Stomach (tissue), 9 donors: ENCODE results near the gene ABCC9. TPM values are rescaled to one million over a fixed set of nuclear protein-coding genes. Genes with fewer than 3 reads are reported as not detected.

Experiments used
- DNase-seq, 2 donors: peaks; one replicate each; pipeline versions ENCODE4 v3.0.0 to v3.0.0-alpha.2; 2013 to 2019
- H3K27ac ChIP-seq, 5 donors: fragments of 200-600 bp in 4 of 5; sonication (generic) in 4 of 5; one replicate each; pipeline ENCODE4 v1.5.1; 2013 to 2019; ENCODE audit warnings: mild to moderate bottlenecking in 1 of 5, moderate library complexity in 1 of 5
- H3K27me3 ChIP-seq, 3 donors: fragments of 200-600 bp; sonication (generic); one replicate each; pipeline ENCODE4 v1.5.1; 2017 to 2019; ENCODE audit warnings: mixed run types in 1 of 3
- H3K36me3 ChIP-seq, 4 donors: fragments of 200-600 bp; sonication (generic); 1 replicate in 3 of 4; 2 replicates in 1 of 4; pipeline ENCODE4 v1.5.1; 2016 to 2019
- H3K4me1 ChIP-seq, 4 donors: fragments of 200-600 bp; sonication (generic); one replicate each; pipeline ENCODE4 v1.5.1; 2016 to 2019
- H3K4me3 ChIP-seq, 4 donors: fragments of 200-600 bp; sonication (generic) in 3 of 4; one replicate each; pipeline ENCODE4 v1.5.1; 2016 to 2019; ENCODE audit warnings: mild to moderate bottlenecking in 1 of 4
- H3K9me3 ChIP-seq, 4 donors: fragments of 200-600 bp; sonication (generic); one replicate each; pipeline ENCODE4 v1.5.1; 2016 to 2019
- CTCF ChIP-seq, 7 experiments: fragments of 450-650 bp in 4 of 7; fragments of 200-600 bp in 3 of 7; sonication (generic) in 3 of 7; IDR thresholded peaks; one replicate each; pipeline ENCODE4 v1.5.1; 2016 to 2019; ENCODE audit warnings: antibody characterized with exemption in 7 of 7, control low read depth in 2 of 7, mild to moderate bottlenecking in 1 of 7
- EP300 ChIP-seq: sonication (generic); formaldehyde crosslinking; IDR thresholded peaks from one replicate; pipeline ENCODE4 v1.6.1; 2017; ENCODE audit warnings: antibody characterized with exemption
- POLR2A ChIP-seq, 4 donors: fragments of 450-650 bp; IDR thresholded peaks; one replicate each; pipeline ENCODE4 v1.6.1; 2016; ENCODE audit warnings: antibody characterized with exemption in 4 of 4, control low read depth in 2 of 4, mild to moderate bottlenecking in 1 of 4, moderate library complexity in 1 of 4
- POLR2AphosphoS5 ChIP-seq, 3 donors: sonication (generic); formaldehyde crosslinking; IDR thresholded peaks; one replicate each; pipeline ENCODE4 v1.6.1; 2016; ENCODE audit warnings: antibody characterized with exemption in 3 of 3
- WGBS, 5 donors: extraction: QIAGEN DNeasy Blood & Tissue Kit in 3 of 5; methylation state at CpG; one replicate each; pipeline versions ENCODE4 v1.1.5 to v1.1.7; 2013 to 2018; 5-methylcytosine and 5-hydroxymethylcytosine counted together
- intact Hi-C: fragments of 100-400 bp; cut with DNase I; formaldehyde crosslinking; loops from one replicate; pipeline ENCODE4 v1.15.1; 2023; ENCODE audit warnings: low total_unique reads
- polyA plus RNA-seq, 3 donors: library from polyadenylated mRNA; stranded (reverse); fragments of 200-250 nt; gene quantifications; one replicate each; pipeline ENCODE4 v1.2.3, GENCODE V29; 2013
- total RNA-seq, 5 donors: library from RNA; depleted of rRNA; stranded (reverse); fragments of >200 nt; gene quantifications; one replicate each; pipeline versions ENCODE4 v1.1.0 to v1.2.3, GENCODE V29; 2014 to 2016
- donor health status: healthy with polysubstance abuse.
- donor health status: Bipolar disorder and iron deficiency.
- donor health status: healthy.

ABCC9 gene
- total and polyA plus RNA-seq, 8 donors = 1.2 to 60.1 (median 10.4) TPM

- Histone ChIP-seq H3K27me3 (no peaks in the 10 kb centered on the region), H3K9me3 (no peaks in the 10 kb centered on the region), H3K27ac (peak overlapping the region in 4 of 5 donors; percentile 9 to 81 (median 44)), H3K4me3 (no peak overlapping the region), H3K4me1 (peaks cover 0 to 23% (median 6%) of the 10 kb centered on the region in 4 donors), H3K36me3 (no peaks in the 10 kb centered on the region)
- WGBS, 5 donors = 41 to 64% (median 50%) methylated on average over 2 of the region's 2 CpGs
- peak in 1 of 2 donors; percentile 79 for DNase-seq
- peak; percentile 30 to 69 (median 63) for TF ChIP-seq POLR2AphosphoS5 (IDR thresholded peaks at IDR 0.05)
- no peak for TF ChIP-seq EP300
- intact Hi-C loops = no loop called here
Observed at GRCh38 chr12:21891751-21892217, 49.4 kb downstream of the ABCC9 start.

- Histone ChIP-seq H3K4me1 (peaks cover 0 to 23% (median 6%) of the 10 kb centered on the region in 4 donors), H3K9me3 (no peaks in the 10 kb centered on the region), H3K36me3 (no peaks in the 10 kb centered on the region), H3K27ac (peak overlapping the region in 1 of 5 donors; percentile 40), H3K4me3 (no peak overlapping the region), H3K27me3 (no peaks in the 10 kb centered on the region)
- TF ChIP-seq POLR2AphosphoS5 (IDR thresholded peaks at IDR 0.05) (peak in 1 of 3 donors; percentile 18), POLR2A (IDR thresholded peaks at IDR 0.05) (no peak)
- 51 to 67% (median 57%) methylated on average over 2 of the region's 2 CpGs for WGBS, 5 donors
- intact Hi-C loops = no loop called here
- DNase-seq = peak in 1 of 2 donors; percentile 23
Observed at GRCh38 chr12:21888276-21888863, 52.9 kb downstream of the ABCC9 start.

- Histone ChIP-seq H3K27me3 (no peaks in the 10 kb centered on the region), H3K9me3 (no peaks in the 10 kb centered on the region), H3K36me3 (no peaks in the 10 kb centered on the region), H3K4me1 (peaks cover 0 to 18% (median 6%) of the 10 kb centered on the region in 4 donors), H3K27ac (no peak overlapping the region), H3K4me3 (no peak overlapping the region)
- intact Hi-C loops = no loop called here
- WGBS, 5 donors = 51 to 69% (median 58%) methylated on average over 1 of the region's 1 CpG
- peak in 1 of 2 donors; percentile 68 for DNase-seq
- TF ChIP-seq POLR2AphosphoS5 (IDR thresholded peaks at IDR 0.05) = no peak
- TF ChIP-seq CTCF (IDR thresholded peaks at IDR 0.05) = no peak
- no peak for TF ChIP-seq POLR2A (IDR thresholded peaks at IDR 0.05)
- no peak for TF ChIP-seq EP300
Observed at GRCh38 chr12:21884936-21885335, 56.3 kb downstream of the ABCC9 start.

GRCh38 chr12:21882635-21883034 is 58.6 kb downstream of the ABCC9 start:
- no peak overlapping the region for H3K4me3 ChIP-seq
- 67 to 87% (median 71%) methylated on average over 4 of the region's 4 CpGs for WGBS, 5 donors
- H3K27ac ChIP-seq = peak overlapping the region in 1 of 5 donors; percentile 72
- intact Hi-C loops = no loop called here
- H3K27me3 ChIP-seq = no peaks in the 10 kb centered on the region
- H3K9me3 ChIP-seq = no peaks in the 10 kb centered on the region
- TF ChIP-seq EP300 (no peak), POLR2AphosphoS5 (IDR thresholded peaks at IDR 0.05) (peak in 2 of 3 donors; percentile 6 to 38)
- peak in 1 of 2 donors; percentile 28 for DNase-seq
- H3K36me3 ChIP-seq = peaks cover 0 to 10% (median 0%) of the 10 kb centered on the region in 4 donors
- peaks cover 0 to 18% (median 3%) of the 10 kb centered on the region in 4 donors for H3K4me1 ChIP-seq

- 28 to 58% (median 45%) methylated on average over 4 of the region's 4 CpGs for WGBS, 5 donors
- Histone ChIP-seq H3K9me3 (no peaks in the 10 kb centered on the region), H3K4me3 (no peak overlapping the region), H3K27me3 (no peaks in the 10 kb centered on the region), H3K36me3 (peaks cover 0 to 10% (median 0%) of the 10 kb centered on the region in 4 donors), H3K27ac (peak overlapping the region in 2 of 5 donors; percentile 43 to 72), H3K4me1 (peaks cover 0 to 18% (median 3%) of the 10 kb centered on the region in 4 donors)
- DNase-seq = peak in 1 of 2 donors; percentile 17
- TF ChIP-seq CTCF (IDR thresholded peaks at IDR 0.05) = no peak
- TF ChIP-seq EP300 = no peak
- TF ChIP-seq POLR2A (IDR thresholded peaks at IDR 0.05) = no peak
- no peak for TF ChIP-seq POLR2AphosphoS5 (IDR thresholded peaks at IDR 0.05)
- intact Hi-C loops = no loop called here
Observed at GRCh38 chr12:21881965-21882364, 59.3 kb downstream of the ABCC9 start.

GRCh38 chr12:21879312-21879711 is 61.9 kb downstream of the ABCC9 start:
- H3K4me1 ChIP-seq = peaks cover 0 to 18% (median 3%) of the 10 kb centered on the region in 4 donors
- TF ChIP-seq EP300 (no peak), POLR2A (IDR thresholded peaks at IDR 0.05) (no peak), POLR2AphosphoS5 (IDR thresholded peaks at IDR 0.05) (no peak), CTCF (IDR thresholded peaks at IDR 0.05) (no peak)
- intact Hi-C loops = no loop called here
- H3K36me3 ChIP-seq = peaks cover 0 to 11% (median 0%) of the 10 kb centered on the region in 4 donors
- H3K27ac ChIP-seq = no peak overlapping the region
- no peaks in the 10 kb centered on the region for H3K27me3 ChIP-seq
- no peak for DNase-seq
- no peaks in the 10 kb centered on the region for H3K9me3 ChIP-seq
- H3K4me3 ChIP-seq = no peak overlapping the region
- WGBS, 5 donors = 64 to 83% (median 73%) methylated on average over 1 of the region's 1 CpG
